K562 (cell line): Measurements from ENCODE around the gene CAST. TPM values are rescaled to one million over a fixed set of nuclear protein-coding genes. Genes with fewer than 3 reads are reported as not detected.

Experiments
- ELF1 ChIP-seq: fragments of 200-800 bp; sonication (Bioruptor generic); IDR thresholded peaks from 2 replicates; pipeline ENCODE4 v1.6.1; 2016; ENCODE audit warnings: missing genetic modification characterization, missing compliant biosample characterization
- NFXL1 ChIP-seq: fragments of 450-650 bp; formaldehyde crosslinking; IDR thresholded peaks from 2 replicates; pipeline ENCODE4 v1.4.0; 2021; ENCODE audit warnings: mild to moderate bottlenecking
- PHF8 ChIP-seq: fragments of 200-600 bp; sonication (generic); IDR thresholded peaks from 2 replicates; pipeline ENCODE4 v1.6.1; 2012; ENCODE audit warnings: mixed run types, mild to moderate bottlenecking, inconsistent platforms, low read length, moderate library complexity, borderline replicate concordance
- RB1 ChIP-seq: fragments of 450-650 bp; IDR thresholded peaks from 2 replicates; pipeline ENCODE4 v1.6.1; 2017; ENCODE audit warnings: low read depth, mild to moderate bottlenecking
- SMAD4 ChIP-seq: fragments of 250-450 bp; sonication (Bioruptor Pico); conservative IDR thresholded peaks from 2 replicates; pipeline ENCODE4 v1.8.0; 2021; ENCODE audit warnings: inconsistent platforms, mild to moderate bottlenecking, moderate library complexity
- SPI1 ChIP-seq: IDR thresholded peaks from 2 replicates; pipeline ENCODE4 v1.6.1; 2011; ENCODE audit warnings: low read depth, low read length, control low read depth, borderline replicate concordance
- ZNF436 ChIP-seq: fragments of 250-450, 450-650 bp; sonication (Bioruptor Pico); formaldehyde crosslinking; IDR thresholded peaks from 2 replicates; pipeline ENCODE4 v1.7.0; 2020; ENCODE audit warnings: mild to moderate bottlenecking
- polyA plus RNA-seq, 8 experiments: library from polyadenylated mRNA; depleted of rRNA in 4 of 8; stranded (reverse) in 5 of 8; unstranded in 3 of 8; fragments of >200 nt; fragmentation: Nextera tagmentation in 2 of 8; fragmentation: Illumina TruSeq in 1 of 8; extraction: Ambion mirVana in 2 of 8; extraction: Trizol in 1 of 8; gene quantifications; 2 replicates each; pipeline versions ENCODE4 v1.2.1 to v1.2.3, GENCODE V29; 2011 to 2014; ENCODE audit warnings: inconsistent platforms in 1 of 8, missing spikeins in 1 of 8
- total RNA-seq, 7 experiments: library from RNA; depleted of rRNA in 6 of 7; stranded (reverse); fragments of >200 nt in 6 of 7; fragmentation: Illumina TruSeq in 2 of 7; extraction: Trizol in 2 of 7; gene quantifications; 2 replicates each; pipeline versions ENCODE4 v1.2.1 to v1.2.3, GENCODE V29; 2011 to 2021; ENCODE audit warnings: low replicate concordance in 1 of 7
- TF ChIP-seq, protein P1 (sequence below), 3 experiments: fragments of 200-800 bp in 1 of 3; sonication (Bioruptor generic) in 1 of 3; sonication (generic) in 1 of 3; formaldehyde crosslinking in 1 of 3; IDR thresholded peaks; 2 replicates each; pipeline versions ENCODE4 v1.6.1 to v1.8.0; 2016 to 2022; ENCODE audit warnings: mild to moderate bottlenecking in 2 of 3, missing compliant biosample characterization in 2 of 3, missing genetic modification characterization in 2 of 3, missing genetic modification reagents in 1 of 3
- TF ChIP-seq, protein P2 (sequence below): fragments of 450-650 bp; IDR thresholded peaks from 2 replicates; pipeline ENCODE4 v1.6.1; 2017; ENCODE audit warnings: antibody characterized with exemption, mild to moderate bottlenecking
- TF ChIP-seq, protein P3 (sequence below), 2 experiments: fragments of 450-650 bp; formaldehyde crosslinking in 1 of 2; IDR thresholded peaks; 2 replicates each; pipeline versions ENCODE4 v1.4.0 to v1.6.1; 2014 to 2020; ENCODE audit warnings: mild to moderate bottlenecking in 2 of 2, borderline replicate concordance in 1 of 2, low read depth in 1 of 2

Gene CAST
- total and polyA plus RNA-seq, 9 of the 15 experiments (the other 6 are each of a cell fraction or from before 2014, with no cell fraction given), result 55.5 to 136 (median 86.1) TPM

DNA sequence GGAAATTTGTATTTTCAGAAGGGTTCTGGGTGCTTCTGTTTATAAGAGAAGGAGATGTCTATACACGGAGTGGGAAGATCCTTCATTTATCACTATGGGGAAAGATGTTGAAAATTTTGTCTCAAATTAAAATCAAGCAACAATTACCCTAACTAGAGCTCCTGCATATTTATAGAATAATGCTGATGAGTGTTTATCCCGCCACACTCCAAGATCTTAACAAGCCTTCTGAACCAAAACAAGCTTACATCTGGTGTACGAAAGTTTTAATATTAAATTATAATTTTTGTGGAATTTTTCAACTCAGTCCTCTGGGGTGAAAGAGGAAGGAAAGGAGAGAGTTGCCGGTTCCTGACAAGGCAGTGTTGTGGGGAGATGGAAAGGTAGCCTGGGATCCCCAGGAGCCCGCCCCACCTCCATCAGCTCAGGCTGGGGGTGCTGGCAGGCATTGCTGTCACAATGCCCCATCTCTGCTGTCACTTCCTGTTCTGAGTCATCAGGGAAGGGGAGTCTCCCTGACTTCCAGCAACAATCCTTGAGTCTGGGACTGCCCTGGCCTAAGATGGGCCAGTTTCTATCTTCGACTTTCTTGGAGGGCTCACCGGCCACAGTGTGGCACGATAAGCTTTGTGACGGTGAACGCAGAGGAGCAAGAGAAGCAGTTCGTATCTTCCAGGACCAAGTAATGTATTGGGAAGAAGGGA, 81.0 kb downstream of the CAST start (continued):
- TF ChIP-seq, protein P1, sequence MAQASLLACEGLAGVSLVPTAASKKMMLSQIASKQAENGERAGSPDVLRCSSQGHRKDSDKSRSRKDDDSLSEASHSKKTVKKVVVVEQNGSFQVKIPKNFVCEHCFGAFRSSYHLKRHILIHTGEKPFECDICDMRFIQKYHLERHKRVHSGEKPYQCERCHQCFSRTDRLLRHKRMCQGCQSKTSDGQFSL (CRISPR knock-in tag; IDR thresholded peaks at IDR 0.05), result 0 out of 2 replicates have a peak, but pooled peaks have one; percentile 53
- TF ChIP-seq, protein P1 (tag; IDR thresholded peaks at IDR 0.05), result no peak
- TF ChIP-seq ZNF436 (CRISPR knock-in tag) (no peak), ELF1 (tag) (peak; percentile 51; the same call in 1 of the 2 replicates), SPI1 (peak; percentile 74; the same call in 1 of the 2 replicates), RB1 (no peak), SMAD4 (CRISPR knock-in tag) (no peak), PHF8 (peak; percentile 17; the same call in 1 of the 2 replicates), NFXL1 (CRISPR knock-in tag) (no peak)
- TF ChIP-seq, protein P2, sequence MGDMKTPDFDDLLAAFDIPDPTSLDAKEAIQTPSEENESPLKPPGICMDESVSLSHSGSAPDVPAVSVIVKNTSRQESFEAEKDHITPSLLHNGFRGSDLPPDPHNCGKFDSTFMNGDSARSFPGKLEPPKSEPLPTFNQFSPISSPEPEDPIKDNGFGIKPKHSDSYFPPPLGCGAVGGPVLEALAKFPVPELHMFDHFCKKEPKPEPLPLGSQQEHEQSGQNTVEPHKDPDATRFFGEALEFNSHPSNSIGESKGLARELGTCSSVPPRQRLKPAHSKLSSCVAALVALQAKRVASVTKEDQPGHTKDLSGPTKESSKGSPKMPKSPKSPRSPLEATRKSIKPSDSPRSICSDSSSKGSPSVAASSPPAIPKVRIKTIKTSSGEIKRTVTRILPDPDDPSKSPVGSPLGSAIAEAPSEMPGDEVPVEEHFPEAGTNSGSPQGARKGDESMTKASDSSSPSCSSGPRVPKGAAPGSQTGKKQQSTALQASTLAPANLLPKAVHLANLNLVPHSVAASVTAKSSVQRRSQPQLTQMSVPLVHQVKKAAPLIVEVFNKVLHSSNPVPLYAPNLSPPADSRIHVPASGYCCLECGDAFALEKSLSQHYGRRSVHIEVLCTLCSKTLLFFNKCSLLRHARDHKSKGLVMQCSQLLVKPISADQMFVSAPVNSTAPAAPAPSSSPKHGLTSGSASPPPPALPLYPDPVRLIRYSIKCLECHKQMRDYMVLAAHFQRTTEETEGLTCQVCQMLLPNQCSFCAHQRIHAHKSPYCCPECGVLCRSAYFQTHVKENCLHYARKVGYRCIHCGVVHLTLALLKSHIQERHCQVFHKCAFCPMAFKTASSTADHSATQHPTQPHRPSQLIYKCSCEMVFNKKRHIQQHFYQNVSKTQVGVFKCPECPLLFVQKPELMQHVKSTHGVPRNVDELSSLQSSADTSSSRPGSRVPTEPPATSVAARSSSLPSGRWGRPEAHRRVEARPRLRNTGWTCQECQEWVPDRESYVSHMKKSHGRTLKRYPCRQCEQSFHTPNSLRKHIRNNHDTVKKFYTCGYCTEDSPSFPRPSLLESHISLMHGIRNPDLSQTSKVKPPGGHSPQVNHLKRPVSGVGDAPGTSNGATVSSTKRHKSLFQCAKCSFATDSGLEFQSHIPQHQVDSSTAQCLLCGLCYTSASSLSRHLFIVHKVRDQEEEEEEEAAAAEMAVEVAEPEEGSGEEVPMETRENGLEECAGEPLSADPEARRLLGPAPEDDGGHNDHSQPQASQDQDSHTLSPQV, result peak; percentile 72
- TF ChIP-seq, protein P3, sequence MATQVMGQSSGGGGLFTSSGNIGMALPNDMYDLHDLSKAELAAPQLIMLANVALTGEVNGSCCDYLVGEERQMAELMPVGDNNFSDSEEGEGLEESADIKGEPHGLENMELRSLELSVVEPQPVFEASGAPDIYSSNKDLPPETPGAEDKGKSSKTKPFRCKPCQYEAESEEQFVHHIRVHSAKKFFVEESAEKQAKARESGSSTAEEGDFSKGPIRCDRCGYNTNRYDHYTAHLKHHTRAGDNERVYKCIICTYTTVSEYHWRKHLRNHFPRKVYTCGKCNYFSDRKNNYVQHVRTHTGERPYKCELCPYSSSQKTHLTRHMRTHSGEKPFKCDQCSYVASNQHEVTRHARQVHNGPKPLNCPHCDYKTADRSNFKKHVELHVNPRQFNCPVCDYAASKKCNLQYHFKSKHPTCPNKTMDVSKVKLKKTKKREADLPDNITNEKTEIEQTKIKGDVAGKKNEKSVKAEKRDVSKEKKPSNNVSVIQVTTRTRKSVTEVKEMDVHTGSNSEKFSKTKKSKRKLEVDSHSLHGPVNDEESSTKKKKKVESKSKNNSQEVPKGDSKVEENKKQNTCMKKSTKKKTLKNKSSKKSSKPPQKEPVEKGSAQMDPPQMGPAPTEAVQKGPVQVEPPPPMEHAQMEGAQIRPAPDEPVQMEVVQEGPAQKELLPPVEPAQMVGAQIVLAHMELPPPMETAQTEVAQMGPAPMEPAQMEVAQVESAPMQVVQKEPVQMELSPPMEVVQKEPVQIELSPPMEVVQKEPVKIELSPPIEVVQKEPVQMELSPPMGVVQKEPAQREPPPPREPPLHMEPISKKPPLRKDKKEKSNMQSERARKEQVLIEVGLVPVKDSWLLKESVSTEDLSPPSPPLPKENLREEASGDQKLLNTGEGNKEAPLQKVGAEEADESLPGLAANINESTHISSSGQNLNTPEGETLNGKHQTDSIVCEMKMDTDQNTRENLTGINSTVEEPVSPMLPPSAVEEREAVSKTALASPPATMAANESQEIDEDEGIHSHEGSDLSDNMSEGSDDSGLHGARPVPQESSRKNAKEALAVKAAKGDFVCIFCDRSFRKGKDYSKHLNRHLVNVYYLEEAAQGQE (IDR thresholded peaks at IDR 0.05; ENCODE audit: borderline replicate concordance), result no peak
- TF ChIP-seq, protein P3 (CRISPR knock-in tag; IDR thresholded peaks at IDR 0.05; ENCODE audit: low read depth), result no peak
